H9 (cell line): ENCODE data around the gene ZC3H7B. TPM values are rescaled to one million over a fixed set of nuclear protein-coding genes. Genes with fewer than 3 reads are reported as not detected.

ENCODE experiments used
- DNase-seq: peaks from one replicate; pipeline ENCODE4 v3.0.0-alpha.2; 2017
- H2AFZ ChIP-seq: one replicate; pipeline ENCODE4 v1.6.1; 2013; ENCODE audit warnings: mild to moderate bottlenecking, low read length, control low read depth, moderate library complexity
- H2AK5ac ChIP-seq: 2 replicates; pipeline ENCODE4 v1.6.1; 2013; ENCODE audit warnings: low read length, control low read depth, mixed read lengths; ENCODE audit not compliant: insufficient read length
- H2BK120ac ChIP-seq: one replicate; pipeline ENCODE4 v1.6.1; 2013; ENCODE audit warnings: low read depth, mild to moderate bottlenecking, low read length, control low read depth, inconsistent platforms; ENCODE audit not compliant: poor library complexity, severe bottlenecking
- H2BK12ac ChIP-seq: 2 replicates; pipeline ENCODE4 v1.6.1; 2013; ENCODE audit warnings: low read length, control low read depth, mixed read lengths, low read depth; ENCODE audit not compliant: insufficient read length
- H2BK15ac ChIP-seq: 2 replicates; pipeline ENCODE4 v1.6.1; 2013; ENCODE audit warnings: low read depth, low read length, control low read depth
- H2BK20ac ChIP-seq: one replicate; pipeline ENCODE4 v1.6.1; 2013; ENCODE audit warnings: low read depth, mild to moderate bottlenecking, low read length, control low read depth, inconsistent platforms; ENCODE audit not compliant: poor library complexity, severe bottlenecking
- H2BK5ac ChIP-seq: 2 replicates; pipeline ENCODE4 v1.6.1; 2013; ENCODE audit warnings: low read length, control low read depth, mixed read lengths; ENCODE audit not compliant: insufficient read length
- H3K14ac ChIP-seq: 2 replicates; pipeline ENCODE4 v1.6.1; 2013; ENCODE audit warnings: low read length, control low read depth; ENCODE audit not compliant: insufficient read depth
- H3K18ac ChIP-seq: 2 replicates; pipeline ENCODE4 v1.6.1; 2013; ENCODE audit warnings: low read depth, mild to moderate bottlenecking, mixed read lengths, low read length, control low read depth; ENCODE audit not compliant: insufficient read length
- H3K23ac ChIP-seq: 2 replicates; pipeline ENCODE4 v1.6.1; 2013; ENCODE audit warnings: low read length, control low read depth, mixed read lengths, low read depth; ENCODE audit not compliant: insufficient read length
- H3K23me2 ChIP-seq: 2 replicates; pipeline ENCODE4 v1.6.1; 2013; ENCODE audit warnings: low read depth, mild to moderate bottlenecking, mixed read lengths, low read length, control low read depth; ENCODE audit not compliant: insufficient read length, poor library complexity, severe bottlenecking
- H3K27ac ChIP-seq: 2 replicates; pipeline ENCODE4 v1.5.1; 2013; ENCODE audit warnings: low read length, control low read depth, mixed read lengths, low read depth; ENCODE audit not compliant: insufficient read length
- H3K27me3 ChIP-seq: 2 replicates; pipeline ENCODE4 v1.6.1; 2013; ENCODE audit warnings: low read length, control low read depth, inconsistent platforms; ENCODE audit not compliant: insufficient read depth
- H3K4ac ChIP-seq: 2 replicates; pipeline ENCODE4 v1.6.1; 2013; ENCODE audit warnings: low read depth, mild to moderate bottlenecking, control low read depth, inconsistent platforms, low read length, moderate library complexity
- H3K4me1 ChIP-seq: 2 replicates; pipeline ENCODE4 v1.6.1; 2013; ENCODE audit warnings: low read length, control low read depth, inconsistent platforms; ENCODE audit not compliant: insufficient read depth
- H3K4me2 ChIP-seq: 2 replicates; pipeline ENCODE4 v1.6.1; 2013; ENCODE audit warnings: low read length, control low read depth, mixed read lengths; ENCODE audit not compliant: insufficient read length, insufficient read depth
- H3K56ac ChIP-seq: 2 replicates; pipeline ENCODE4 v1.6.1; 2013; ENCODE audit warnings: low read depth, mild to moderate bottlenecking, mixed read lengths, low read length, control low read depth; ENCODE audit not compliant: insufficient read length
- H3K79me1 ChIP-seq: 2 replicates; pipeline ENCODE4 v1.6.1; 2013; ENCODE audit warnings: low read depth, mild to moderate bottlenecking, moderate library complexity, low read length, control low read depth, inconsistent platforms; ENCODE audit not compliant: insufficient read depth, poor library complexity, severe bottlenecking
- H3K79me2 ChIP-seq: 2 replicates; pipeline ENCODE4 v1.6.1; 2013; ENCODE audit warnings: low read length, control low read depth, inconsistent platforms; ENCODE audit not compliant: insufficient read depth
- H3K9ac ChIP-seq: 2 replicates; pipeline ENCODE4 v1.6.1; 2013; ENCODE audit warnings: low read length, control low read depth, mixed read lengths; ENCODE audit not compliant: insufficient read length; ENCODE audit errors: extremely low read depth
- H3K9me3 ChIP-seq: one replicate; pipeline ENCODE4 v1.6.1; 2013; ENCODE audit warnings: low read depth, low read length, inconsistent platforms; ENCODE audit not compliant: control insufficient read depth
- H3T11ph ChIP-seq: one replicate; pipeline ENCODE4 v1.6.1; 2013; ENCODE audit warnings: mild to moderate bottlenecking, low read length, control low read depth, inconsistent platforms
- H4K20me1 ChIP-seq: one replicate; pipeline ENCODE4 v1.6.1; 2013; ENCODE audit not compliant: control insufficient read depth, insufficient read length, insufficient read depth
- H4K5ac ChIP-seq: 2 replicates; pipeline ENCODE4 v1.6.1; 2013; ENCODE audit warnings: low read depth, mild to moderate bottlenecking, mixed read lengths, low read length, control low read depth; ENCODE audit not compliant: insufficient read length
- H4K8ac ChIP-seq: replicated peaks from 2 replicates; pipeline ENCODE4 v1.6.1; 2013; ENCODE audit warnings: low read length, control low read depth, mixed read lengths, low read depth; ENCODE audit not compliant: insufficient read length
- H4K91ac ChIP-seq: 2 replicates; pipeline ENCODE4 v1.6.1; 2013; ENCODE audit warnings: low read depth, mild to moderate bottlenecking, moderate library complexity, mixed read lengths, low read length, control low read depth; ENCODE audit not compliant: insufficient read length
- H3K27ac Mint-ChIP-seq, 3 experiments: 2 replicates in 2 of 3; 3 replicates in 1 of 3; pipeline ENCODE4 v1.8.0; 2020 to 2021; ENCODE audit warnings: mixed read lengths in 3 of 3, mild to moderate bottlenecking in 1 of 3, moderate library complexity in 1 of 3
- H3K27me3 Mint-ChIP-seq: 2 replicates; pipeline ENCODE4 v1.8.0; 2021; ENCODE audit warnings: low read depth, mild to moderate bottlenecking, moderate library complexity, mixed read lengths
- H3K36me3 Mint-ChIP-seq, 3 experiments: 2 replicates in 2 of 3; 3 replicates in 1 of 3; pipeline ENCODE4 v1.8.0; 2020 to 2021; ENCODE audit warnings: low read depth in 3 of 3, mixed read lengths in 3 of 3; ENCODE audit not compliant: insufficient read depth in 1 of 3
- H3K4me1 Mint-ChIP-seq, 2 experiments: 2 replicates each; pipeline ENCODE4 v1.8.0; 2020; ENCODE audit warnings: mixed read lengths in 2 of 2
- H3K4me3 Mint-ChIP-seq, 2 experiments: 2 replicates in 1 of 2; 3 replicates in 1 of 2; pipeline ENCODE4 v1.8.0; 2020 to 2021; ENCODE audit warnings: mild to moderate bottlenecking in 2 of 2, mixed read lengths in 2 of 2, moderate library complexity in 1 of 2
- H3K9me3 Mint-ChIP-seq, 2 experiments: 2 replicates in 1 of 2; 3 replicates in 1 of 2; pipeline ENCODE4 v1.8.0; 2020; ENCODE audit warnings: mild to moderate bottlenecking in 2 of 2, mixed read lengths in 2 of 2, moderate library complexity in 1 of 2
- WGBS: extraction: QIAGEN DNeasy Blood & Tissue Kit; methylation state at CpG from one replicate; pipeline ENCODE4 v1.1.7; 2013; ENCODE audit warnings: missing lambda C conversion rate, low lambda C conversion rate, mixed read lengths; ENCODE audit not compliant: insufficient read length; ENCODE audit errors: extremely low coverage; 5-methylcytosine and 5-hydroxymethylcytosine counted together
- total RNA-seq: library from RNA; stranded (reverse); gene quantifications from 2 replicates; pipeline ENCODE4 v1.2.1, GENCODE V29; 2021
- TF ChIP-seq, protein P1 (sequence below): fragments of 200-600 bp; sonication (generic); conservative IDR thresholded peaks from 3 replicates; pipeline ENCODE4 v1.8.0; 2021; ENCODE audit warnings: antibody characterized with exemption, mild to moderate bottlenecking

The ZC3H7B gene
- total RNA-seq, 1 experiment from 2014 or later: 69.3 TPM

GRCh38 chr22:41315586-41315985, 14.3 kb downstream of the ZC3H7B start:
- H3K36me3 Mint-ChIP-seq: peaks cover 9 to 17% (median 9%) of the 10 kb centered on the region in 3 experiments; a peak in 6 of 7 replicates
- no peaks in the 10 kb centered on the region for H3K23me2 ChIP-seq

More at GRCh38 chr22:41315586-41315985, 14.3 kb downstream of the ZC3H7B start:
- no peak overlapping the region for H2BK20ac ChIP-seq
- H3K4ac ChIP-seq: no peak overlapping the region
- no peak overlapping the region for H2BK120ac ChIP-seq
- no peak overlapping the region for H3K4me3 Mint-ChIP-seq
- H3K9ac ChIP-seq: no peak overlapping the region
- no peak for DNase-seq
- H3K27me3 ChIP-seq: no peaks in the 10 kb centered on the region
- no peak overlapping the region for H3K27ac ChIP-seq
- H4K20me1 ChIP-seq: no peaks in the 10 kb centered on the region
- no peak overlapping the region for H4K5ac ChIP-seq
- H2BK5ac ChIP-seq: no peak overlapping the region
- H4K91ac ChIP-seq: no peak overlapping the region
- H3K56ac ChIP-seq: no peak overlapping the region
- no peak overlapping the region for H2AFZ ChIP-seq
- H3K18ac ChIP-seq: no peak overlapping the region
- H3K4me2 ChIP-seq: no peak overlapping the region
- no peaks in the 10 kb centered on the region for H3K9me3 ChIP-seq
- H3T11ph ChIP-seq: no peak overlapping the region
- H3K14ac ChIP-seq: no peak overlapping the region
- WGBS: 100% methylated on average over 1 of the region's 1 CpG
- no peak overlapping the region for H2AK5ac ChIP-seq
- H3K79me2 ChIP-seq: peaks cover 7% of the 10 kb centered on the region; the same call in 1 of the 2 replicates
- no peak overlapping the region for H2BK12ac ChIP-seq
- peaks cover 4% of the 10 kb centered on the region for H3K79me1 ChIP-seq
- H3K27me3 Mint-ChIP-seq: no peaks in the 10 kb centered on the region
- H3K9me3 Mint-ChIP-seq: no peaks in the 10 kb centered on the region
- peaks cover 10 to 14% of the 10 kb centered on the region in 2 experiments for H3K4me1 Mint-ChIP-seq
- no peak overlapping the region for H3K27ac Mint-ChIP-seq
- TF ChIP-seq, protein P1, sequence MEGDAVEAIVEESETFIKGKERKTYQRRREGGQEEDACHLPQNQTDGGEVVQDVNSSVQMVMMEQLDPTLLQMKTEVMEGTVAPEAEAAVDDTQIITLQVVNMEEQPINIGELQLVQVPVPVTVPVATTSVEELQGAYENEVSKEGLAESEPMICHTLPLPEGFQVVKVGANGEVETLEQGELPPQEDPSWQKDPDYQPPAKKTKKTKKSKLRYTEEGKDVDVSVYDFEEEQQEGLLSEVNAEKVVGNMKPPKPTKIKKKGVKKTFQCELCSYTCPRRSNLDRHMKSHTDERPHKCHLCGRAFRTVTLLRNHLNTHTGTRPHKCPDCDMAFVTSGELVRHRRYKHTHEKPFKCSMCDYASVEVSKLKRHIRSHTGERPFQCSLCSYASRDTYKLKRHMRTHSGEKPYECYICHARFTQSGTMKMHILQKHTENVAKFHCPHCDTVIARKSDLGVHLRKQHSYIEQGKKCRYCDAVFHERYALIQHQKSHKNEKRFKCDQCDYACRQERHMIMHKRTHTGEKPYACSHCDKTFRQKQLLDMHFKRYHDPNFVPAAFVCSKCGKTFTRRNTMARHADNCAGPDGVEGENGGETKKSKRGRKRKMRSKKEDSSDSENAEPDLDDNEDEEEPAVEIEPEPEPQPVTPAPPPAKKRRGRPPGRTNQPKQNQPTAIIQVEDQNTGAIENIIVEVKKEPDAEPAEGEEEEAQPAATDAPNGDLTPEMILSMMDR: no peak
- H3K4me1 ChIP-seq: peaks cover 4% of the 10 kb centered on the region; the same call in 1 of the 2 replicates
- no peak overlapping the region for H3K23ac ChIP-seq
- H4K8ac ChIP-seq: no peak overlapping the region
- no peak overlapping the region for H2BK15ac ChIP-seq
